K562 (cell line): Measurements from ENCODE around the gene OTOP3. TPM values are rescaled to one million over a fixed set of nuclear protein-coding genes. Genes with fewer than 3 reads are reported as not detected.

Source experiments
- ATAC-seq: fragments of 200-7000 bp; cut with Tn5 transposase; 3 replicates; pipeline ENCODE4 v1.9.1; 2020; ENCODE audit warnings: moderate library complexity
- BruUV-seq: library from RNA; stranded (reverse); fragments of 400-500 nt; replicated peaks from 2 replicates; lab custom pipeline; 2021; lab: Mats Ljungman, UMichigan
- CTCF ChIA-PET: fragments of 300-600 bp; formaldehyde crosslinking; extraction: SDS; loops from one replicate; lab custom pipeline; 2021; ENCODE audit warnings: low intra/inter-chr PET ratio; lab: Yijun Ruan, JAX
- POLR2A ChIA-PET: fragments of 300-600, 350-650 bp; sonication (Branson Sonifier 250); formaldehyde crosslinking; extraction: SDS; loops from one replicate; lab custom pipeline; 2021; ENCODE audit warnings: antibody characterized with exemption, inconsistent platforms; lab: Yijun Ruan, JAX
- DNase-seq, 4 experiments: peaks; one replicate each; pipeline versions ENCODE4 v3.0.0 to v3.0.0-alpha.2; 2011 to 2018; ENCODE audit warnings: low spot score in 3 of 4, mixed read lengths in 3 of 4; ENCODE audit errors: extremely low read depth in 1 of 4
- FAIRE-seq: peaks from 2 replicates; lab custom pipeline; 2011; peaks lifted over from hg19 to GRCh38; lab: Jason Lieb, UNC
- H2AFZ ChIP-seq: 2 replicates; pipeline ENCODE4 v1.6.0; 2011; ENCODE audit warnings: low read depth, low read length, control low read depth, inconsistent platforms
- H3K27ac ChIP-seq: fragments of 200-600 bp; 3 replicates; pipeline ENCODE4 v1.8.0; 2011; ENCODE audit warnings: low read depth, mild to moderate bottlenecking, control low read depth, inconsistent platforms, low read length, moderate library complexity, mixed read lengths; ENCODE audit errors: extremely low read depth
- H3K27me3 ChIP-seq, 2 experiments: fragments of 300-600 bp in 1 of 2; 2 replicates in 1 of 2; 3 replicates in 1 of 2; pipeline versions ENCODE4 v1.6.0 to v1.8.0; 2011; ENCODE audit warnings: inconsistent platforms in 2 of 2, low read length in 2 of 2, mild to moderate bottlenecking in 1 of 2, mixed read lengths in 1 of 2, moderate library complexity in 1 of 2; ENCODE audit not compliant: control insufficient read depth in 2 of 2, insufficient read depth in 2 of 2
- H3K36me3 ChIP-seq: fragments of 300-600 bp; 3 replicates; pipeline ENCODE4 v1.8.0; 2011; ENCODE audit warnings: mild to moderate bottlenecking, low read length, inconsistent platforms; ENCODE audit not compliant: control insufficient read depth, insufficient read depth
- H3K4me1 ChIP-seq, 2 experiments: fragments of 200-600 bp in 1 of 2; replicated peaks in 1 of 2; 2 replicates in 1 of 2; 3 replicates in 1 of 2; pipeline versions ENCODE4 v1.5.1 to v1.8.0; 2011; ENCODE audit warnings: inconsistent platforms in 2 of 2, low read length in 2 of 2, mild to moderate bottlenecking in 1 of 2, mixed read lengths in 1 of 2, moderate library complexity in 1 of 2; ENCODE audit not compliant: control insufficient read depth in 2 of 2, insufficient read depth in 2 of 2
- H3K4me2 ChIP-seq: 2 replicates; pipeline ENCODE4 v1.6.1; 2011; ENCODE audit warnings: low read length, control low read depth, inconsistent platforms, mixed read lengths; ENCODE audit not compliant: insufficient read depth
- H3K4me3 ChIP-seq: fragments of 200-600 bp; sonication (generic), shearing (Covaris generic); 2 replicates; pipeline ENCODE4 v1.5.1; 2016; ENCODE audit warnings: control low read depth, inconsistent platforms
- H3K79me2 ChIP-seq: fragments of 200-600 bp; 3 replicates; pipeline ENCODE4 v1.8.0; 2011; ENCODE audit warnings: low read length, inconsistent platforms; ENCODE audit not compliant: control insufficient read depth, insufficient read depth
- H3K9ac ChIP-seq, 2 experiments: 2 replicates each; pipeline versions ENCODE4 v1.6.0 to v1.6.1; 2011; ENCODE audit warnings: low read depth in 2 of 2, low read length in 2 of 2, control low read depth in 1 of 2, inconsistent platforms in 1 of 2, mild to moderate bottlenecking in 1 of 2, mixed read lengths in 1 of 2; ENCODE audit not compliant: insufficient read depth in 1 of 2
- H3K9me1 ChIP-seq: one replicate; pipeline ENCODE4 v1.6.0; 2011; ENCODE audit warnings: inconsistent platforms, mild to moderate bottlenecking, low read length, moderate library complexity; ENCODE audit not compliant: control insufficient read depth, insufficient read depth
- H3K9me3 ChIP-seq: replicated peaks from 2 replicates; pipeline ENCODE4 v1.5.1; 2011; ENCODE audit warnings: low read depth, low read length, inconsistent platforms; ENCODE audit not compliant: control insufficient read depth, insufficient read depth
- H4K20me1 ChIP-seq: replicated peaks from 2 replicates; pipeline ENCODE4 v1.6.1; 2011; ENCODE audit warnings: low read length, inconsistent platforms, mixed read lengths; ENCODE audit not compliant: control insufficient read depth, insufficient read depth
- BMI1 ChIP-seq: fragments of 150-350 bp; IDR thresholded peaks from 2 replicates; pipeline ENCODE4 v1.6.1; 2014; ENCODE audit warnings: low read length
- FOXK1 ChIP-seq: sonication (generic); formaldehyde crosslinking; IDR thresholded peaks from 2 replicates; pipeline ENCODE4 v1.8.0; 2022; ENCODE audit warnings: missing genetic modification reagents, mild to moderate bottlenecking, borderline replicate concordance
- HOMEZ ChIP-seq: fragments of 250-450 bp; sonication (Bioruptor Pico); IDR thresholded peaks from 2 replicates; pipeline ENCODE4 v1.4.0; 2020; ENCODE audit warnings: mild to moderate bottlenecking, moderate library complexity
- JUN ChIP-seq, 2 experiments: sonication (generic) in 1 of 2; formaldehyde crosslinking in 1 of 2; IDR thresholded peaks; 2 replicates each; pipeline versions ENCODE4 v1.6.1 to v1.8.0; 2012 to 2022; ENCODE audit warnings: borderline replicate concordance in 2 of 2, mild to moderate bottlenecking in 2 of 2, improper control_type of control experiment in 1 of 2, low read depth in 1 of 2, low read length in 1 of 2, missing genetic modification reagents in 1 of 2
- KDM4B ChIP-seq, 2 experiments: fragments of 450-650 bp in 1 of 2; sonication (generic) in 1 of 2; IDR thresholded peaks; 2 replicates each; pipeline ENCODE4 v1.6.1; 2016 to 2017; ENCODE audit warnings: borderline replicate concordance in 2 of 2, antibody characterized with exemption in 1 of 2, low read depth in 1 of 2, mild to moderate bottlenecking in 1 of 2
- MTA3 ChIP-seq: fragments of 450-650 bp; formaldehyde crosslinking; IDR thresholded peaks from 2 replicates; pipeline ENCODE4 v1.6.1; 2017; ENCODE audit warnings: mild to moderate bottlenecking, borderline replicate concordance
- YY1 ChIP-seq, 3 experiments: IDR thresholded peaks; 2 replicates each; pipeline ENCODE4 v1.6.1; 2011; ENCODE audit warnings: low read length in 2 of 3, mild to moderate bottlenecking in 2 of 3, moderate library complexity in 2 of 3, borderline replicate concordance in 1 of 3, control low read depth in 1 of 3, low read depth in 1 of 3; ENCODE audit not compliant: insufficient read depth in 3 of 3, insufficient replicate concordance in 2 of 3, control insufficient read depth in 1 of 3, insufficient read length in 1 of 3; ENCODE audit errors: extremely low read depth in 1 of 3
- ZBTB2 ChIP-seq: fragments of 450-650 bp; IDR thresholded peaks from 2 replicates; pipeline ENCODE4 v1.6.1; 2016; ENCODE audit warnings: antibody characterized with exemption
- ZNF143 ChIP-seq: sonication (generic); formaldehyde crosslinking; IDR thresholded peaks from 2 replicates; pipeline ENCODE4 v1.9.0; 2022; ENCODE audit warnings: mild to moderate bottlenecking, missing genetic modification reagents
- ZNF263 ChIP-seq: sonication (generic); formaldehyde crosslinking; IDR thresholded peaks from 2 replicates; pipeline ENCODE4 v1.8.0; 2022; ENCODE audit warnings: mild to moderate bottlenecking, missing genetic modification reagents, borderline replicate concordance
- WGBS: fragments of 100-300 bp; shearing (Covaris generic); methylation state at CpG from one replicate; pipeline ENCODE4 v1.1.6; 2016; ENCODE audit warnings: low coverage, mixed read lengths; ENCODE audit not compliant: insufficient coverage; ENCODE audit errors: missing lambda C conversion rate; 5-methylcytosine and 5-hydroxymethylcytosine counted together
- in situ Hi-C: fragments of 300-500 bp; cut with MboI; formaldehyde crosslinking; loops from 4 replicates; pipeline ENCODE4 v1.15.0; 2018; ENCODE audit warnings: inconsistent platforms, mixed read lengths
- intact Hi-C: fragments of 100-400 bp; cut with micrococcal nuclease; formaldehyde crosslinking; loops from 2 replicates; pipeline ENCODE4 v1.14.2; 2022
- polyA plus RNA-seq, 8 experiments: library from polyadenylated mRNA; depleted of rRNA in 4 of 8; stranded (reverse) in 5 of 8; unstranded in 3 of 8; fragments of >200 nt; fragmentation: Nextera tagmentation in 2 of 8; fragmentation: Illumina TruSeq in 1 of 8; extraction: Ambion mirVana in 2 of 8; extraction: Trizol in 1 of 8; gene quantifications; 2 replicates each; pipeline versions ENCODE4 v1.2.1 to v1.2.3, GENCODE V29; 2011 to 2014; ENCODE audit warnings: inconsistent platforms in 1 of 8, missing spikeins in 1 of 8
- total RNA-seq, 7 experiments: library from RNA; depleted of rRNA in 6 of 7; stranded (reverse); fragments of >200 nt in 6 of 7; fragmentation: Illumina TruSeq in 2 of 7; extraction: Trizol in 2 of 7; gene quantifications; 2 replicates each; pipeline versions ENCODE4 v1.2.1 to v1.2.3, GENCODE V29; 2011 to 2021; ENCODE audit warnings: low replicate concordance in 1 of 7

OTOP3 gene
- total and polyA plus RNA-seq, 9 of the 15 experiments (the other 6 are each of a cell fraction or from before 2014, with no cell fraction given) = not detected

DNA sequence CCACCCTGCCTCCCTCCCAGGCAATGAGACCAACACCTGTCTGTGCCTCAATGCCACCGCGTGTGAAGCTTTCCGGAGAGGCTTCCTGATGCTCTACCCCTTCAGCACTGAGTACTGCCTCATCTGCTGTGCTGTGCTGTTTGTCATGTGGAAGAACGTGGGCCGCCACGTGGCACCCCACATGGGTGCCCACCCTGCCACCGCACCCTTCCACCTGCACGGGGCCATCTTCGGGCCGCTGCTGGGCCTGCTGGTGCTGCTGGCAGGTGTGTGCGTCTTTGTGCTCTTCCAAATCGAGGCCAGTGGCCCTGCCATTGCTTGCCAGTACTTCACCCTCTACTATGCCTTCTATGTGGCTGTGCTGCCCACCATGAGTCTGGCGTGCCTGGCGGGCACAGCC lies 10.9 kb downstream of the OTOP3 start:
- POLR2A ChIA-PET = no interaction called here
- no peak for DNase-seq
- Histone ChIP-seq H3K4me2 (no peak overlapping the region), H3K9ac (no peak overlapping the region; a peak in 1 of 4 replicates), H2AFZ (no peak overlapping the region), H3K4me3 (no peak overlapping the region), H3K9me3 (no peaks in the 10 kb centered on the region), H3K4me1 (peaks cover 0 to 15% of the 10 kb centered on the region in 2 experiments; a peak in 2 of 5 replicates), H4K20me1 (no peaks in the 10 kb centered on the region), H3K9me1 (no peaks in the 10 kb centered on the region), H3K27ac (no peak overlapping the region), H3K79me2 (no peaks in the 10 kb centered on the region), H3K27me3 (peaks cover 40 to 83% of the 10 kb centered on the region in 2 experiments), H3K36me3 (no peaks in the 10 kb centered on the region)
- CTCF ChIA-PET = no interaction called here
- 10% methylated on average over 14 of the region's 14 CpGs for WGBS
- intact Hi-C loops = no loop called here
- BruUV-seq = no TSS peak
- TF ChIP-seq BMI1 = no peak
- TF ChIP-seq ZNF263 (CRISPR knock-in tag) = no peak
- TF ChIP-seq HOMEZ (CRISPR knock-in tag) = no peak
- no peak for TF ChIP-seq KDM4B (IDR thresholded peaks at IDR 0.05; ENCODE audit: borderline replicate concordance in 2 of 2, low read depth in 1 of 2)
- no peak for TF ChIP-seq ZNF143 (CRISPR knock-in tag)
- TF ChIP-seq FOXK1 (CRISPR knock-in tag) = no peak
- TF ChIP-seq ZBTB2 = no peak
- TF ChIP-seq MTA3 = no peak
- no peak for TF ChIP-seq YY1 (IDR thresholded peaks at IDR 0.05; ENCODE audit: borderline replicate concordance in 1 of 3, control insufficient read depth in 1 of 3, extremely low read depth in 1 of 3, insufficient read depth in 3 of 3, insufficient read length in 1 of 3, insufficient replicate concordance in 2 of 3, low read depth in 1 of 3, low read length in 2 of 3)
- TF ChIP-seq JUN (IDR thresholded peaks at IDR 0.05; ENCODE audit: borderline replicate concordance, low read depth, low read length) = no peak
- no peak for TF ChIP-seq JUN (CRISPR knock-in tag; IDR thresholded peaks at IDR 0.05; ENCODE audit: borderline replicate concordance)
- ATAC-seq = no peak
- no peak for FAIRE-seq
- in situ Hi-C loops = no loop called here
